ENCODE data around the gene PNMA6E. TPM values are rescaled to one million over a fixed set of nuclear protein-coding genes. Genes with fewer than 3 reads are reported as not detected.

PNMA6E gene
- total and polyA plus RNA-seq, 9 of the 15 experiments (the other 6 are each of a cell fraction or from before 2014, with no cell fraction given), result 0.03 TPM; not detected in 8

- DNase-seq (ENCODE audit: extremely low read depth in 1 of 4, low spot score in 3 of 4), result no peak
- no peaks in the 10 kb centered on the region for H3K9me3 ChIP-seq (replicated peaks; ENCODE audit: control insufficient read depth, insufficient read depth, low read depth, low read length)
- ChIA-PET POLR2A (no interaction called here), CTCF (ENCODE audit: low intra/inter-chr PET ratio) (no interaction called here)
- ATAC-seq, result no peak
- no peak overlapping the region for H3K4me3 ChIP-seq
- no peak overlapping the region for H3K27ac ChIP-seq (ENCODE audit: extremely low read depth, low read depth, low read length)
- H3K27me3 ChIP-seq (ENCODE audit: control insufficient read depth in 2 of 2, insufficient read depth in 2 of 2, low read length in 2 of 2), result peaks cover under 1 to 7% of the 10 kb centered on the region in 2 experiments; a peak in 4 of 5 replicates
- no peak overlapping the region for H3K4me2 ChIP-seq (ENCODE audit: insufficient read depth, low read length)
- no peak overlapping the region for H2AFZ ChIP-seq (ENCODE audit: low read depth, low read length)
- no peak for FAIRE-seq
- no peaks in the 10 kb centered on the region for H3K79me2 ChIP-seq (ENCODE audit: control insufficient read depth, insufficient read depth, low read length)
- no peaks in the 10 kb centered on the region for H3K36me3 ChIP-seq (ENCODE audit: control insufficient read depth, insufficient read depth, low read length)
- H3K9me1 ChIP-seq (ENCODE audit: control insufficient read depth, insufficient read depth, low read length), result no peaks in the 10 kb centered on the region
- in situ Hi-C loops (cut with MboI) (no loop called here), intact Hi-C loops (cut with micrococcal nuclease) (loop anchor here (5.0 to 10.0 kb wide), 2 partner anchors 38 to 405 kb away; partner anchors contain the start of gene PNMA6E)
- H4K20me1 ChIP-seq (replicated peaks; ENCODE audit: control insufficient read depth, insufficient read depth, low read length), result no peaks in the 10 kb centered on the region
- no peak overlapping the region for H3K9ac ChIP-seq (ENCODE audit: insufficient read depth in 1 of 2, low read depth in 2 of 2, low read length in 2 of 2)
- WGBS (ENCODE audit: insufficient coverage, low coverage, missing lambda C conversion rate), result 5% methylated on average over 4 of the region's 4 CpGs
- H3K4me1 ChIP-seq (replicated peaks in 1 of 2; ENCODE audit: control insufficient read depth in 2 of 2, insufficient read depth in 2 of 2, low read length in 2 of 2), result peaks cover 0 to 18% of the 10 kb centered on the region in 2 experiments; a peak in 2 of 5 replicates
- TF ChIP-seq ZBTB43 (CRISPR knock-in tag; IDR thresholded peaks at IDR 0.05), result peak; percentile 72; the same call in 1 of the 2 replicates
- TF ChIP-seq KDM1A (IDR thresholded peaks at IDR 0.05), result peak in 1 of 2 experiments; percentile 19; a peak in 1 of 4 replicates
- no peak for TF ChIP-seq SMAD1 (IDR thresholded peaks at IDR 0.05; ENCODE audit: low read depth, low read length, partially characterized antibody)
- BruUV-seq (replicated peaks), result no TSS peak
Observed at GRCh38 chrX:153439977-153440376, 38.8 kb upstream of the PNMA6E start.

- H3K9me3 ChIP-seq (replicated peaks; ENCODE audit: control insufficient read depth, insufficient read depth, low read depth, low read length), result no peaks in the 10 kb centered on the region
- DNase-seq (ENCODE audit: extremely low read depth in 1 of 4, low spot score in 3 of 4) (peak in 1 of 4 experiments; percentile 52), ATAC-seq (peak; percentile 78), FAIRE-seq (peak; percentile 61)
- no peak overlapping the region for H3K4me3 ChIP-seq
- no peak overlapping the region for H3K4me2 ChIP-seq (ENCODE audit: insufficient read depth, low read length)
- intact Hi-C loops (cut with micrococcal nuclease), result loop anchor here (5.0 to 10.0 kb wide), 2 partner anchors 36 to 404 kb away; partner anchors contain the start of gene PNMA6E
- peaks cover 0 to 6% of the 10 kb centered on the region in 2 experiments; a peak in 2 of 5 replicates for H3K4me1 ChIP-seq (replicated peaks in 1 of 2; ENCODE audit: control insufficient read depth in 2 of 2, insufficient read depth in 2 of 2, low read length in 2 of 2)
- no peak overlapping the region for H3K9ac ChIP-seq (ENCODE audit: insufficient read depth in 1 of 2, low read depth in 2 of 2, low read length in 2 of 2)
- no peak overlapping the region for H3K27ac ChIP-seq (ENCODE audit: extremely low read depth, low read depth, low read length)
- no peaks in the 10 kb centered on the region for H3K79me2 ChIP-seq (ENCODE audit: control insufficient read depth, insufficient read depth, low read length)
- H3K9me1 ChIP-seq (ENCODE audit: control insufficient read depth, insufficient read depth, low read length), result no peaks in the 10 kb centered on the region
- no TSS peak for BruUV-seq (replicated peaks)
- ChIA-PET CTCF (ENCODE audit: low intra/inter-chr PET ratio) (interaction anchor here (0.6 to 1.6 kb wide), 3 partner anchors 39 to 406 kb away, joined by 3 to 10 read pairs (median 7); no protein-coding TSS in a partner anchor), POLR2A (interaction anchor here (0.8 kb wide), 1 partner anchor 31 kb away, joined by 3 read pairs; no protein-coding TSS in a partner anchor)
- no peaks in the 10 kb centered on the region for H3K36me3 ChIP-seq (ENCODE audit: control insufficient read depth, insufficient read depth, low read length)
- no peaks in the 10 kb centered on the region for H4K20me1 ChIP-seq (replicated peaks; ENCODE audit: control insufficient read depth, insufficient read depth, low read length)
- peaks cover 7 to 20% of the 10 kb centered on the region in 2 experiments; a peak in 4 of 5 replicates for H3K27me3 ChIP-seq (ENCODE audit: control insufficient read depth in 2 of 2, insufficient read depth in 2 of 2, low read length in 2 of 2)
- in situ Hi-C loops (cut with MboI), result no loop called here
- H2AFZ ChIP-seq (ENCODE audit: low read depth, low read length), result no peak overlapping the region
- 2% methylated on average over 7 of the region's 8 CpGs for WGBS (ENCODE audit: insufficient coverage, low coverage, missing lambda C conversion rate)
- no peak for TF ChIP-seq E2F1 (CRISPR knock-in tag; IDR thresholded peaks at IDR 0.05)
- peak; percentile 49 to 58 (median 49) for TF ChIP-seq CTCF (IDR thresholded peaks at IDR 0.05 in 2 of 3, conservative IDR thresholded peaks at IDR 0.05 in 1 of 3; ENCODE audit: insufficient read depth in 2 of 3, low read depth in 1 of 3, low read length in 3 of 3)
- TF ChIP-seq TCF7L2 (IDR thresholded peaks at IDR 0.05; ENCODE audit: low read depth, low read length), result no peak
- TF ChIP-seq SMC3 (conservative IDR thresholded peaks at IDR 0.05; ENCODE audit: insufficient read depth, low read depth, low read length), result peak; percentile 33; the same call in 1 of the 2 replicates
- no peak for TF ChIP-seq CREB3 (tag; conservative IDR thresholded peaks at IDR 0.05; ENCODE audit: low read depth)
- TF ChIP-seq SIN3B (IDR thresholded peaks at IDR 0.05; ENCODE audit: low read depth), result no peak
Observed at GRCh38 chrX:153438532-153438931, 37.4 kb upstream of the PNMA6E start.

Measured in K562 (cell line).